Loucy (cell line): Measurements from ENCODE around the gene ZNF592.

ENCODE experiments used
- H2AFZ ChIP-seq: fragments of 200-600 bp; sonication (generic); 2 replicates; pipeline ENCODE4 v1.6.0; 2016; ENCODE audit warnings: antibody characterized with exemption, mild to moderate bottlenecking, low read length, moderate library complexity
- H3F3A ChIP-seq: fragments of 200-600 bp; 2 replicates; pipeline ENCODE4 v1.6.0; 2016; ENCODE audit warnings: antibody characterized with exemption, low read depth, mild to moderate bottlenecking
- H3K27me3 ChIP-seq: fragments of 200-600 bp; sonication (generic); 2 replicates; pipeline ENCODE4 v1.6.1; 2014; ENCODE audit warnings: low read length, mild to moderate bottlenecking; ENCODE audit not compliant: insufficient read depth, poor library complexity, severe bottlenecking
- H3K36me3 ChIP-seq: fragments of 200-600 bp; sonication (generic); 2 replicates; pipeline ENCODE4 v1.6.1; 2016; ENCODE audit warnings: low read length; ENCODE audit not compliant: insufficient read depth
- H3K4me1 ChIP-seq: fragments of 200-600 bp; sonication (generic); 2 replicates; pipeline ENCODE4 v1.5.1; 2014; ENCODE audit warnings: low read length, mild to moderate bottlenecking; ENCODE audit not compliant: insufficient read depth, poor library complexity, severe bottlenecking
- H3K4me2 ChIP-seq: fragments of 200-600 bp; sonication (generic); 2 replicates; pipeline ENCODE4 v1.6.0; 2014; ENCODE audit warnings: antibody characterized with exemption, low read length, low read depth, mild to moderate bottlenecking; ENCODE audit not compliant: poor library complexity, severe bottlenecking
- H3K4me3 ChIP-seq: fragments of 200-600 bp; sonication (generic); 2 replicates; pipeline ENCODE4 v1.5.1; 2014; ENCODE audit warnings: low read length, mild to moderate bottlenecking, mixed read lengths; ENCODE audit not compliant: poor library complexity, severe bottlenecking
- H3K79me2 ChIP-seq: fragments of 200-600 bp; sonication (generic); 2 replicates; pipeline ENCODE4 v1.6.1; 2014; ENCODE audit warnings: low read length; ENCODE audit not compliant: insufficient read depth
- H3K9ac ChIP-seq: fragments of 200-600 bp; sonication (generic); 2 replicates; pipeline ENCODE4 v1.6.0; 2014; ENCODE audit warnings: mild to moderate bottlenecking, low read depth, low read length, moderate library complexity; ENCODE audit not compliant: poor library complexity, severe bottlenecking
- H3K9me2 ChIP-seq: fragments of 200-600 bp; sonication (generic); replicated peaks from 2 replicates; pipeline ENCODE4 v1.6.1; 2016; ENCODE audit warnings: low read depth, low read length, mixed read lengths
- H3K9me3 ChIP-seq: fragments of 200-600 bp; sonication (generic); 2 replicates; pipeline ENCODE4 v1.6.1; 2014; ENCODE audit warnings: mild to moderate bottlenecking, antibody characterized with exemption, low read length, low read depth; ENCODE audit not compliant: insufficient read depth
- H4K20me1 ChIP-seq: fragments of 200-600 bp; sonication (generic); 2 replicates; pipeline ENCODE4 v1.6.0; 2014; ENCODE audit warnings: antibody characterized with exemption, low read length, mild to moderate bottlenecking; ENCODE audit not compliant: insufficient read depth, poor library complexity, severe bottlenecking
- EZH2phosphoT487 ChIP-seq: fragments of 200-600 bp; IDR thresholded peaks from 2 replicates; pipeline ENCODE4 v1.6.1; 2018; ENCODE audit warnings: antibody characterized with exemption, mild to moderate bottlenecking, moderate library complexity, borderline replicate concordance
- TF ChIP-seq, protein P1 (sequence below): fragments of 200-600 bp; sonication (generic); conservative IDR thresholded peaks from 2 replicates; pipeline ENCODE4 v1.5.1; 2014; ENCODE audit warnings: mild to moderate bottlenecking, antibody characterized with exemption, low read length

Gene ZNF592

DNA sequence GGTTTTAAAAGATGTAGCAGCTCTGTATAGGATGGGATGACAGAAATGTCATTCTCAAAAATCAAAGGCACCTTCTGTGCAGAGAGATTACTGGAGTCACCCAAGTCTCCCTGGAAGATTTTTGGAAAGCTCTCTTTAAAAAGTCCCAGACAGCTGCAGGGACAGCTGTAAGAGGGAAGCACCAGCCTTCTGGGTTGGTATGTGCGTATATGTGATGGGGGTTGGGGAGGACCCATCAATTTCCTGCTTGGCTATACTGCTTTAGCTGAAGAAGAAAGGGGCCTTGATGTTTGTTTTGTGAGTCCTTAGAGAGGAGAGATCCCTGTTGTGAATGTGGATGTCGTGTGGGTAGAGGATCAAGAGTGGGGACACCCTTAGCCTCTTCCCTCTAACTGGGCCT lies 27.0 kb upstream of the ZNF592 start:
- H3K4me2 ChIP-seq, result no peak overlapping the region
- no peaks in the 10 kb centered on the region for H4K20me1 ChIP-seq
- no peaks in the 10 kb centered on the region for H3K9me2 ChIP-seq
- no peak overlapping the region for H3K4me3 ChIP-seq
- peak overlapping the region; percentile 32; the same call in 1 of the 2 replicates for H2AFZ ChIP-seq
- H3F3A ChIP-seq, result no peaks in the 10 kb centered on the region
- TF ChIP-seq EZH2phosphoT487, result no peak
- TF ChIP-seq, protein P1, sequence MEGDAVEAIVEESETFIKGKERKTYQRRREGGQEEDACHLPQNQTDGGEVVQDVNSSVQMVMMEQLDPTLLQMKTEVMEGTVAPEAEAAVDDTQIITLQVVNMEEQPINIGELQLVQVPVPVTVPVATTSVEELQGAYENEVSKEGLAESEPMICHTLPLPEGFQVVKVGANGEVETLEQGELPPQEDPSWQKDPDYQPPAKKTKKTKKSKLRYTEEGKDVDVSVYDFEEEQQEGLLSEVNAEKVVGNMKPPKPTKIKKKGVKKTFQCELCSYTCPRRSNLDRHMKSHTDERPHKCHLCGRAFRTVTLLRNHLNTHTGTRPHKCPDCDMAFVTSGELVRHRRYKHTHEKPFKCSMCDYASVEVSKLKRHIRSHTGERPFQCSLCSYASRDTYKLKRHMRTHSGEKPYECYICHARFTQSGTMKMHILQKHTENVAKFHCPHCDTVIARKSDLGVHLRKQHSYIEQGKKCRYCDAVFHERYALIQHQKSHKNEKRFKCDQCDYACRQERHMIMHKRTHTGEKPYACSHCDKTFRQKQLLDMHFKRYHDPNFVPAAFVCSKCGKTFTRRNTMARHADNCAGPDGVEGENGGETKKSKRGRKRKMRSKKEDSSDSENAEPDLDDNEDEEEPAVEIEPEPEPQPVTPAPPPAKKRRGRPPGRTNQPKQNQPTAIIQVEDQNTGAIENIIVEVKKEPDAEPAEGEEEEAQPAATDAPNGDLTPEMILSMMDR, result no peak
- peaks cover 11% of the 10 kb centered on the region for H3K4me1 ChIP-seq
- no peaks in the 10 kb centered on the region for H3K27me3 ChIP-seq
- H3K36me3 ChIP-seq, result no peaks in the 10 kb centered on the region
- no peaks in the 10 kb centered on the region for H3K9me3 ChIP-seq
- no peaks in the 10 kb centered on the region for H3K79me2 ChIP-seq
- H3K9ac ChIP-seq, result no peak overlapping the region

DNA sequence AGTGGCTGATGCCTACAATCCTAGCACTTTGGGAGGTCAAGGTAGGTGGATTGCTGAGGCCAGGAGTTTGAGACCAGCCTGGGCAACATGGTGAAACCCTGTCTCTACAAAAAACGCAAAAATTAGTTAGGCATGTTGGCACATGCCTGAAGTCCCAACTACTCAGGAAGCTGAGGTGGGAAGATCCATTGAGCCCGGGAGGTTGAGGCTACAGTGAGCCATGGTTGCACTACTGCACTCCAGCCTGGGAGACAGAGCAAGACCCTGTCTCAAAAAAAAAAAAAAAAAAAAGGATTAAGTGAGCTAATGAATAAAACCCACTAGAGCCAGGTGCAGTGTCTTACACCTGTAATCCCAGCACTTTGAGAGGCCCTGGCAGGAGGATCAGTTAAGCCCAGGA lies 25.8 kb upstream of the ZNF592 start:
- TF ChIP-seq, protein P1, result no peak
- no peak for TF ChIP-seq EZH2phosphoT487
- Histone ChIP-seq H3K36me3 (no peaks in the 10 kb centered on the region), H3K9me2 (no peaks in the 10 kb centered on the region)

DNA sequence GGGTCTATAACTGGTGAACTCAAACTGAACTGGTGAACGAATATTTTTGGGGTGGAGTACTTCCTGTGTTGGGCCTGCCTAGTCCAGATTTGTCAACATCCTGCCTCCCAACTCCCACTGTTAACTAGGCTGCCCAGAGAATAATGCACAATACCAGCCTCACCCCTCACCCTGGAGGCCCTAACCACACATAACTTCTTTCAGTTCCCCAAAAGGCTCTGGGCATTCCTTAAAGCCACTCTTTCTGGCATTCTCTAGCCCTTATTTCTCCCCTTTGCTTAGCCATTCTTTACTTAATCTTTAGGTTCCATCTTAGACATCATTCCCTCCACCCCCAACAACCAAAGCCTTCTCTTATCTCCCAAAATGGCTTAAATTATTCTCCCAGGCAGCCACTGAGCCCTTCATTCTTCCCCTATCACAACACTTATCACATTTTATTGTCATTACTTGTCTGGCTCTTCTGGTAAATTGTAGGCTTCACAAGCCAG lies 23.3 kb upstream of the ZNF592 start:
- Histone ChIP-seq H3K27me3 (no peaks in the 10 kb centered on the region), H3K4me3 (no peak overlapping the region), H3K79me2 (no peaks in the 10 kb centered on the region), H3K9ac (no peak overlapping the region), H3K9me3 (no peaks in the 10 kb centered on the region), H2AFZ (peak overlapping the region; percentile 83; the same call in 1 of the 2 replicates), H4K20me1 (no peaks in the 10 kb centered on the region), H3K9me2 (no peaks in the 10 kb centered on the region), H3K4me1 (peaks cover 11% of the 10 kb centered on the region), H3F3A (no peaks in the 10 kb centered on the region), H3K36me3 (no peaks in the 10 kb centered on the region), H3K4me2 (no peak overlapping the region)
- TF ChIP-seq, protein P1, result no peak
- TF ChIP-seq EZH2phosphoT487, result no peak

More for the DNA sequence above, 25.8 kb upstream of the ZNF592 start:
- no peaks in the 10 kb centered on the region for H3F3A ChIP-seq
- H3K9me3 ChIP-seq, result no peaks in the 10 kb centered on the region
- H3K79me2 ChIP-seq, result no peaks in the 10 kb centered on the region
- no peak overlapping the region for H3K4me3 ChIP-seq
- H3K9ac ChIP-seq, result no peak overlapping the region
- no peaks in the 10 kb centered on the region for H4K20me1 ChIP-seq
- peaks cover 11% of the 10 kb centered on the region for H3K4me1 ChIP-seq
- H2AFZ ChIP-seq, result no peak overlapping the region
- no peak overlapping the region for H3K4me2 ChIP-seq
- no peaks in the 10 kb centered on the region for H3K27me3 ChIP-seq
